Measurements from ENCODE around the gene ALS2. TPM values are rescaled to one million over a fixed set of nuclear protein-coding genes. Genes with fewer than 3 reads are reported as not detected.

Gene ALS2
- total RNA-seq, 1 donor from 2014 or later, result 34.5 TPM

DNA sequence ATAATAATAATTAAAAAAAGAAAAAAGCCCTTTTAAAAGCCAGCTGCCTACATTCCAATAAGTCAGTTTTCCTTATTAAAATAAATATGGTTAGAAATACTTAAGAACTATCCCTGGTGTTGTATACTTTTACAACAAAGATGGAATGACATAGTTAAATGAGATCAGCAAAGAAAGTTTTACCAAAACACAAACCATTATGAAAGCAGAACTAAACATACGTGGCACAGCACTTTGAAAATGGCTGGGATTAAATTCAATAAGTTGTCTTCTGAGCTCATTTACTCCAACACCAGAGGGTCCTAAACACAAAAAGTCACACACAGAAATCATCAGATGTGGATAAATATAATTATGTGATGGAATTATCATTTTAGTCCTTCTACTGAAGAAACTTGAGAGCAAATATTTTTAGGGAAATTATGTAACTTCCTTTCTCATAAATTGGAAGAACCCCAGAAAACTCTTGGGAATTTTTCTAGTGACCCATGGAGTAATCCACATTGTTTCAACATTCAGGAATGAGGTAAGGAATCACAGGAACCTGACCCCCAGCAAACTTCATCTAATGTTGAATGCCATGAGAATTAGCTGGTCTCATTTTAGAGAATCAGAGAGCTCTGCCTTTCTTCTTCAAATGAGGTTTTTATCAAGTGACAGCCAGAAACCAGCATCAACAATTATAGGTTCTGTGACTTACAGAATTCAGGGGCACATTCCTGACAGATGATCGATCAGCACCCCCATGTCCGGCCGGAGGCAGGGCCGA is 125.9 kb downstream of the ALS2 start:
- no peak for ATAC-seq
- DNase-seq (ENCODE audit: missing footprints), result no peak
- intact Hi-C loops (cut with DNase I), result no loop called here

DNA sequence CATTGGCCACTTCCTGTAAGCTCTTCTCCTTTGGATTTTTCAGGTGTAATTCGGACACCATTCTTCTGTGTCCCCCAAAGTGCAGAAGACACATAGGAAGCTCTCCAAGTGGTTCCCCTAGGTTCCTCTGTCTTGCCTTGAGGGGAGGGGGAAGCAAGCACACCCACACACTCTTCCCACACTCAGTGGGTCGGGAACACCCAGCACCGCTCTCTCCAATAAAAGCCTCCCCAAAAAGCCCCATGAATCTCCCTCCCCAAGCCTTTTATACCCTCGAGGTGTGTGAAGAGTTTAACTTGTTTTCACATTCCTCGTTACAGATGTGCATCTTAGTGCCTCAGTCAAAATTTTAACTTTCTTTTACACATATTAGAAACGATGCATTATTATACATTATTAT is 127.5 kb downstream of the ALS2 start:
- DNase-seq (ENCODE audit: missing footprints) (no peak), ATAC-seq (no peak)
- intact Hi-C loops (cut with DNase I), result no loop called here

Other genes with a start within 250 kb of the ALS2 start
- 14.6 TPM for gene TMEM237, start 137.4 kb downstream of the ALS2 start, total RNA-seq
- gene MPP4, start 82.3 kb downstream of the ALS2 start, total RNA-seq, result not detected
- 0.35 TPM for gene CDK15, start 25.6 kb upstream of the ALS2 start, total RNA-seq

Measured in Right ventricle myocardium inferior (tissue), 1 donor.